Testis (tissue), 3 donors: ENCODE results near the gene POTEM. TPM values are rescaled to one million over a fixed set of nuclear protein-coding genes. Genes with fewer than 3 reads are reported as not detected.
"Not testable (repeated sequence)": the region's sequence is repeated elsewhere in the genome, so short reads cannot be mapped to it uniquely, and the experiment has no call there.

Experiments used
- DNase-seq: peaks from one replicate; pipeline ENCODE4 v3.0.0-alpha.2; 2019
- H3K27ac ChIP-seq, 2 donors: fragments of 200-600 bp; sonication (generic); one replicate each; pipeline ENCODE4 v1.5.1; 2019
- H3K27me3 ChIP-seq: fragments of 200-600 bp; sonication (generic); one replicate; pipeline ENCODE4 v1.5.1; 2019
- H3K36me3 ChIP-seq: fragments of 200-600 bp; sonication (generic); one replicate; pipeline ENCODE4 v1.5.1; 2017; ENCODE audit warnings: low read depth; ENCODE audit errors: missing control alignments
- H3K4me1 ChIP-seq: fragments of 200-600 bp; sonication (generic); one replicate; pipeline ENCODE4 v1.5.1; 2019
- H3K4me3 ChIP-seq, 2 donors: fragments of 200-600 bp; sonication (generic); one replicate each; pipeline ENCODE4 v1.5.1; 2017 to 2019
- H3K9me3 ChIP-seq: fragments of 200-600 bp; sonication (generic); one replicate; pipeline ENCODE4 v1.5.1; 2017
- WGBS, 2 donors: methylation state at CpG; one replicate each; pipeline ENCODE4 v1.1.5; 2018; 5-methylcytosine and 5-hydroxymethylcytosine counted together
- intact Hi-C: fragments of 100-400 bp; cut with DNase I; formaldehyde crosslinking; loops from one replicate; pipeline ENCODE4 v1.15.1; 2023; ENCODE audit warnings: low total_unique reads
- polyA plus RNA-seq: library from polyadenylated mRNA; stranded (reverse); fragments of 350-450 nt; fragmentation: Illumina TruSeq; extraction: RNeasy Lipid Tissue Mini Kit (QIAGEN cat#74804); gene quantifications from one replicate; pipeline ENCODE4 v1.2.3, GENCODE V29; 2014; ENCODE audit warnings: low read depth, low replicate concordance; ENCODE audit not compliant: insufficient read depth
- total RNA-seq, 2 donors: library from RNA; depleted of rRNA; stranded (reverse); fragments of >200 nt; gene quantifications; one replicate each; pipeline ENCODE4 v1.2.3, GENCODE V29; 2016

Gene POTEM
- total and polyA plus RNA-seq, 3 donors from 2014 or later, result 0.54 to 67.0 (median 45.0) TPM

DNA sequence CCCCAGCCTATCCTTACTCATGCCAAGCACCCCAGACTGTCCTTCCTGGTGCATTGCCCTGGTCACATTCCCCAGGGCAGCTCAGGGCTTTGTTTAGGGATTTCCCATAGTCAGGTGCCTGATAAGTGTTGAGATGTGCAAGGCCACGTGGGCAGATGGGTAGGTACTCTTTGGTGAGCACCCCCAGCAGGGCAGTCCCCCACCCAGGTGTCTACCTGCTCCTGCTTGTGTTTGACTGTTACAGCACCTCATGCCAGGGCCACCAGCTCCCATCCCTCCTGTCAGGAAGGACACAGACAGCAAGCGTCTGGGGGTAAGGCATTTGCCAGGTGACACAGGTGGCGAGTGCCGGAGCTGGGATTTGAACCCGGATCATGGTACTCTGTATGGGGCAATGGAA is 2.4 kb upstream of the POTEM start:
- H3K27ac ChIP-seq, intact Hi-C loops, H3K4me1 ChIP-seq, H3K27me3 ChIP-seq, DNase-seq, H3K9me3 ChIP-seq, H3K36me3 ChIP-seq, H3K4me3 ChIP-seq: not testable (repeated sequence)
- WGBS, 2 donors, result no CpG with 5 or more reads among the region's 5 CpGs

DNA sequence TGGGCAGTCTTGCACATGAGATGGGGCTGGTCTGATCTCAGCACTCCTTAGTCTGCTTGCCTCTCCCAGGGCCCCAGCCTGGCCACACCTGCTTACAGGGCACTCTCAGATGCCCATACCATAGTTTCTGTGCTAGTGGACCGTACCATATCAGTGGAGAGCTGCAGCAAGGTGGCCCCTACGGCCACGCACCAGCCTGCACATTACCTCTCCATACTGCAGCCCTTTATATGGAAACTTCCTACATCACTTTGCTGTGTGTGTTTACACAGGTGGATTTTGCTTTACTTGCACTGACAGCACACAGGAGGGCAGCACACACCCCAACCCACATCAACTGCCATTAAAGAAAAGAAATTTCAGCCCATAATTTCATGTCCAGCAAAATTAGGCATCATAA is 35.3 kb downstream of the POTEM start:
- H3K27me3 ChIP-seq, H3K36me3 ChIP-seq, DNase-seq, H3K4me1 ChIP-seq, H3K9me3 ChIP-seq, intact Hi-C loops, H3K27ac ChIP-seq, H3K4me3 ChIP-seq: not testable (repeated sequence)
- 74 to 75% methylated on average over 3 of the region's 3 CpGs for WGBS, 2 donors

DNA sequence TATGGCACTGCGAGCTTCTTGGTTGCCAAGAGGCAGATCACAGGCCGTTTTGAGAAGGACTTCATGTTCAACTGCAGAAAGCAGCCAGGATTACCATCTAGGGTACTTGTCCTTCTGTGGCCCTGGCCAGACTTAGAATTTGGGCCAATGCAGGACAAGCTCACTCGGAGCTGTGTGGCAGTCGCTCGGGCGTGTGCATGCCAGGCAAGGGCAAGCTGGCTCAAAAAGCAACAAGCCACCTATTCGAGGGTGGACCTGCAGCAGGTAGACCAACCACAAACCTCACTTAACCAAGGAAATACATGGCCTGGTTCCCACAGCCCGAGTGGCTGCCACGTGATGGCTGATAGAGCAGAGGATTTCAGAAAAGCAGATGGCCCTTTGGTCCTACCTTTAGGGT is 39.3 kb downstream of the POTEM start:
- H3K36me3 ChIP-seq, H3K27ac ChIP-seq, DNase-seq, intact Hi-C loops, H3K27me3 ChIP-seq, H3K4me3 ChIP-seq, H3K9me3 ChIP-seq, H3K4me1 ChIP-seq: not testable (repeated sequence)
- no CpG with 5 or more reads among the region's 9 CpGs for WGBS, 2 donors

DNA sequence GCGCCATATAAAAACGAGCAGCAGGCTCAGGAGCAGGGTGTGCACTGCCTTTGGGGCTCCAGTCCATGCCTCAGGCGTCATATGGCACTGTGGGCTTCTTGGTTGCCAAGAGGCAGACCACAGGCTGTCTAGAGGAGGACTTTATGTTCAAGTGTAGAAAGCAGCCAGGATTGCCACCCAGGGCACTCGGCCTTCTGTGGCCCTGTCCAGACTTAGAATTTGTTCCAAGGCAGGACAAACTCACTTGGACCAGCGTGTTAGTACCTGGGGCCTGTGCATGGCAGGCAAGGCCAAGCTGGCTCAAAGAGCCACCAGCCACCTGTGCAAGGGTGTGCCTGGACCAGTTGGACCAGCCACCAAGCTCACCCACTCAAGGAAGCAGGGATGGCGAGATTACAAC is 40.4 kb downstream of the POTEM start:
- H3K27ac ChIP-seq, H3K4me3 ChIP-seq, H3K9me3 ChIP-seq, H3K27me3 ChIP-seq, intact Hi-C loops, H3K4me1 ChIP-seq, H3K36me3 ChIP-seq, DNase-seq: not testable (repeated sequence)
- no CpG with 5 or more reads among the region's 6 CpGs for whole genome bisulfite sequencing, 2 donors

DNA sequence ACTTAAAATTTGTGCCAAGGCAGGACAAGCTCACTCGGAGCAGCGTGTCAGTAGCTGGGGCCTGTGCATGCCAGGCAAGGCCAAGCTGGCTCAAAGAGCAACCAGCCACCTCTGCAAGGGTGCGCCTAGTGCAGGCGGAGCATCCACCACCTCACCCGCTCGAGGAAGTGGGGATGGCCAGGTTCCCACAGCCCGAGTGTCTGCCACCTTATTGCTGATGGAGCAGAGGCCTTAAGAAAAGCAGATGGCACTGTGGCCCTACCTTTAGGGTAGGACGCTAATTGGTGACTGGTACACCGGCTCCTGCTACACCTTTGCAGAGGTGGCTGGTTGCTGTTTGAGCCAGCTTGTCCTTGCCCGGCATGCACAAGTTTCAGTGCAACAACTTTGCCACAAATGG is 43.8 kb downstream of the POTEM start:
- H3K27me3 ChIP-seq, H3K9me3 ChIP-seq, H3K4me3 ChIP-seq, intact Hi-C loops, DNase-seq, H3K36me3 ChIP-seq, H3K4me1 ChIP-seq, H3K27ac ChIP-seq: not testable (repeated sequence)
- WGBS, 2 donors, result 77% methylated on average over 3 of the region's 10 CpGs; no CpG with 5 or more reads in 1 of the 2 donors

DNA sequence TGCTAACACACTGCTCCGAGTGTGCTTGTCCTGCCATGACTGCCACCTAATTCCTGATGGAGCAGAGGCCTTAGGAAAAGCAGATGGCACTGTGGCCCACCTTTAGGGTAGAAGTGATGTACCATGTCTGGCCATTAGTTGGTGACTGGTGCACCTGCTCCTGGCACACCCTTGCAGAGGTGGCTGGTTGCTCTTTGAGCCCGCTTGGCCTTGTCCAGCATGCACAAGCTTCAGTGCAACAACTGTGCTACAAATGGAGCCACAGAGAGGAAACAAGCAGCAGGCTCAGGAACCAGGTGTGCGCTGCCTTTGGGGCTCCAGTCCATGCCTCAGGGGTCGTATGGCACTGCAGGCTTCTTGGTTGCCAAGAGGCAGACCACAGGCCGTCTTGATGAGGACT is 44.5 kb downstream of the POTEM start:
- intact Hi-C loops, H3K4me1 ChIP-seq, H3K27me3 ChIP-seq: not testable (repeated sequence)

DNA sequence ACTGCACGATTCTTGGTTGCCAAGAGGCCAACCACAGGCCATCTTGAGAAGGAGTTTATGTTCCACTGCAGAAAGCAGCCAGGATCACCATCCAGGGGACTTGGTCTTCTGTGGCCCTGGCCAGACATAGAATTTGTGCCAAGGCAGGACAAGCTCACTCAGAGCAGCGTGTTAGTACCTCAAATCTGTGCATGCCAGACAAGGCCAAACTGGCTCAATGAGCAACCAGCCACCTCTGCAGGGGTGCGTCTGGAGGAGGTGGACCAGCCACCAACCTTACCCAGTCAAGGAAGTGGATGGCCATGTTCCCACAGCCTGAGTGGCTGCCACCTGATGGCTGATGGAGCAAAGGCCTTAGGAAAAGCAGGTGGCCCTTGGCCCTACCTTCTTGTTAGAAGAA is 48.0 kb downstream of the POTEM start:
- H3K4me3 ChIP-seq, H3K4me1 ChIP-seq, intact Hi-C loops, H3K27me3 ChIP-seq, H3K9me3 ChIP-seq, H3K27ac ChIP-seq, H3K36me3 ChIP-seq, DNase-seq: not testable (repeated sequence)
- WGBS, 2 donors, result no CpG with 5 or more reads among the region's 3 CpGs

More for the DNA sequence above, 44.5 kb downstream of the POTEM start:
- H3K27ac ChIP-seq, H3K9me3 ChIP-seq, H3K4me3 ChIP-seq, DNase-seq, H3K36me3 ChIP-seq: not testable (repeated sequence)
- 89% methylated on average over 1 of the region's 5 CpGs; no CpG with 5 or more reads in 1 of the 2 donors for WGBS, 2 donors

DNA sequence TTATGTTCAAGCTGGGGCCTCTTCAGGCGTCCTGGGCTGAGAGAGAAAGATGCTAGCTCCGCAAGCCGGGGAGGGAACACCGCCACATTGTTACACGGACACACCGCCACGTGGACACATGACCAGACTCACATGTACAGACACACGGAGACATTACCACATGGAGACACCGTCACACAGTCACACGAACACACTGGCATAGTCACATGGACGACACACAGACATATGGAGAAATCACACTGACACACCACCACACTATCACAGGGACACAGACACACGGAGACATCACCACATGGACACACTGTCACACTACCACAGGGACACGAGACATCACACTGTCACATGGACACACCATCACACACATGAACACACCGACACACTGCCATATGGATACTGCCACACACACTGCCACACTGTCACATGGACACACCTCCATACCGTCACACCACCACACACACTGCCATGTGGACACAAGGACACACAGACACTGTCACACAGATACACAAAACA is 57.9 kb downstream of the POTEM start:
- DNase-seq, result not testable (repeated sequence)

DNA sequence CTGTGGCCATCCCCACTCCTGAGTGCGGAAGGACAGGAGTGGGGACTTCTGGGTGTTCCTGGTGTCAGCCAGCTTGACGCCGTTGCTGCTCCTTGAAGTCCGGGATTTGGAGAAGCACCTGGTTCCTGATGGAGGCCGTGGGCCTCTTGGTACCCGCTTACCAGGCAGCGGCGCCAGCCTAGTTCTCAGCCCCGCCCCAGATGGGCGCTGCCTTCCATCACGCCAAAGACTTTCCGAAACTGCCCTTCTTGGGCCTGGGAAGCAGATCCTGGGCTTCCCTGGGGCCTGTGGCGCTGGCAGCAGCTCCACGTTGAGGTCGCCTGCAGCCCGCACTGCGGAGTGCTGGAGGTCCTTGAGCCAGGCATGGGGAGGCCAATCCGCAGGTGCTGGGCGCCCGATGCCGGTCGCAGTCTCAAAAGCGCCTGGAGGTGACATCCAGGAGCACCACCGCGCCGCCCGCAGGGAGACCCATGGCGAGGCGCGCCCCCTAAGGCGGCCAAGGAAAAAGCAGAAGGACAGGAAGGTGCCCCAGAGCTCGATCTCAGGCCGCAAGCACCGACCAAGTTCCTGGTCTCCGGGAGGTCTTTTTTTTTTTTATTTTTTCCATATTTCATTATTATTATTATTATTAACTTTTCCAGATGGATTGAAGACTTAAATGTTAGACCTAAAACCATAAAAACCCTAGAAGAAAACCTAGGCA is 59.6 kb downstream of the POTEM start:
- intact Hi-C loops, H3K9me3 ChIP-seq, H3K27ac ChIP-seq, DNase-seq, H3K27me3 ChIP-seq, H3K4me1 ChIP-seq, H3K36me3 ChIP-seq, H3K4me3 ChIP-seq: not testable (repeated sequence)
- 43% methylated on average over 2 of the region's 35 CpGs; no CpG with 5 or more reads in 1 of the 2 donors for WGBS, 2 donors

More for the DNA sequence above, 57.9 kb downstream of the POTEM start:
- H3K9me3 ChIP-seq, intact Hi-C loops, H3K27ac ChIP-seq, H3K4me3 ChIP-seq, H3K4me1 ChIP-seq, H3K36me3 ChIP-seq, H3K27me3 ChIP-seq: not testable (repeated sequence)
- WGBS, 2 donors, result 60 to 77% methylated on average over 4 of the region's 15 CpGs

DNA sequence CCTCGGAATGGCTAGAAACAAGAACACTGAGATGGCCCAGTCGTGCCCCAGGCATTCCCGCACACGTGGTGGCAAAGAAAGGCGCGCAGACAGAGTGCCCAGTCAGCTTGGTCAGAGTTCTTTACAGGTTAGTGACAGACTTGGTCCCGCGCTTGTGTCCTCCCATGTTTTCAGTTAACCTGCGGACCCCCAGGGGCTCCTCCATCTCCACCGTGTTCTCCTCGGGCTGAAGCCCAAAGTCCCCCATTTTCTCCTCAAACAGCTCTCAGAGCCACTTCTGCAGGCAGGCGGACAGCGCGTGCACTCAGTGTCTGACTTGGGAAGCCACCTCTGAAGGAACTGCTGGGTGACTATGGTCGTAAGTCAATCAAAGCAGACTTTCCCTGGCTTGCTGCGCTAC is 60.7 kb downstream of the POTEM start:
- H3K4me1 ChIP-seq, H3K36me3 ChIP-seq, H3K9me3 ChIP-seq, DNase-seq, intact Hi-C loops, H3K27me3 ChIP-seq, H3K27ac ChIP-seq, H3K4me3 ChIP-seq: not testable (repeated sequence)
- no CpG with 5 or more reads among the region's 16 CpGs for WGBS, 2 donors

DNA sequence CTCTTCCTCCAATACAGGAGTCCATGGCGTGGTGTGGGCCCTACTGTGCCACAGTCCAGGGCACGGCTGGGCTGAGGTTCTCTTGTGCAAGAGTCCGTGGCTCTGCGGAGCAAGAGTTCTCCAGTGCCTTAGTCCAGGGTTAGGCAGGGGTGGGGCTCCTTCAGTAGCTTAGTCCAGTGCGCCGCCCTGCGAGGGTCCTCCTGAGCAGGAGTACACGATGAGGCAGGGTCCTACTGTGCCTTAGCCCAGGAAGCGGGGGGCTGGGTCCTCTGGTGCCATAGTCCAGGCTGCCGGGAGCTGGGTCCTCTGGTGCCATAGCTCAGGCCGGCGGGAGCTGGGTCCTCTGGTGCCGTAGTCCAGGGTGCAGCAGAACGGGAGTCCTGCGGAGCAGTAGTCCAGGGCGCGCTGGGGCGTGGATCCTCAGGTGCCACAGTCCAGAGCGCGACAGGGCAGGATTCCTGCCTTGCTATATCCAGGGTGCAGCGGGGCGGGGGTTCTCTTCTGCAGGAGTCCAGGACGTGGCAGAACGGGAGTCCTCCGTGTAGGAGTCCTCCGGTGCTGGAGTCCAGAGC is 69.7 kb downstream of the POTEM start:
- H3K4me1 ChIP-seq, DNase-seq, H3K27ac ChIP-seq, intact Hi-C loops, H3K4me3 ChIP-seq, H3K9me3 ChIP-seq, H3K27me3 ChIP-seq, H3K36me3 ChIP-seq: not testable (repeated sequence)
- WGBS, 2 donors, result 97% methylated on average over 6 of the region's 26 CpGs; no CpG with 5 or more reads in 1 of the 2 donors

DNA sequence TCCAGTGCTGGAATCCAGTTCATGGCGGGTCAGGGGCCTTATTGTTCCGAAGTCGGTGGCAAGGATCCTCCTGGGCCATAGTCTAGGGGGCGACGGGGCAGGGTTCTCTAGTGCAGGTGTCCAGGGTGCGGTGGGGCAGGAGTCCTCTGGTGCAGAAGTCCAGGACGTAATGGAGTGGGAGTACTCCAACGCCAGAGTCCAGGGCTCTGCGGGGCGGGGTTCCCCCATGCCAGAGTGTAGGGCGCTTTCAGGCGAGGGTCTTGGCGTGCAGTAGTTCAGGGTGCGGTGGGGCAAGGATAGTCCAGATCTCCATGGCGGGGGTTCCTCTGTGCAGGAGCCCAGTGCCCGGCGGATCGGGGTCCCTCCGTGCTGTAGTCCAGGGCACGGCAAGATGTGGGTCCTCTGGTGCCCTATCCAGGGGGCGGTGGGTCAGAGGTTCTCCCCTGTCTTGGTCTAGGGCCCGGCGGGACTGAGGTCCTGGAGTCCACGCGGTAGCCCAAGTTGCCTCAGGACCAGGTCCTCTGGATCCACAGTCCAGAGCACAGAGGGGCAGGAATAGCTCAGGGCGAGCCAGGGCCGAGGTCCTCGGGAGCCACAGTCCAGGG is 70.9 kb downstream of the POTEM start:
- H3K27ac ChIP-seq, H3K4me1 ChIP-seq, DNase-seq, H3K36me3 ChIP-seq, intact Hi-C loops, H3K4me3 ChIP-seq, H3K27me3 ChIP-seq, H3K9me3 ChIP-seq: not testable (repeated sequence)
- WGBS, 2 donors, result 80% methylated on average over 6 of the region's 28 CpGs; no CpG with 5 or more reads in 1 of the 2 donors
